AML-193 (cell line): ENCODE measurements around the gene MCRIP1.

ENCODE experiments used
- DNase-seq, 2 experiments: peaks; one replicate each; lab custom pipeline; 2025; lab: John Stamatoyannopoulos, UW

MCRIP1 gene

GRCh38 chr17:81833160-81833920 lies at the start of gene MCRIP1:
TSS of gene MCRIP1 (minus strand) at chr17:81833291. CDS start at chr17:81824506, 8,785 bp downstream.
- peak; percentile 90 to 94 for DNase-seq

- DNase-seq, result no peak
Observed at GRCh38 chr17:81879121-81879520, 46.0 kb upstream of the MCRIP1 start.

GRCh38 chr17:81878294-81878693 lies 45.2 kb upstream of the MCRIP1 start:
- DNase-seq, result no peak

- no peak for DNase-seq
Observed at GRCh38 chr17:81877569-81877968, 44.5 kb upstream of the MCRIP1 start.

GRCh38 chr17:81871387-81872230 lies 38.5 kb upstream of the MCRIP1 start:
- DNase-seq, result peak; percentile 82 to 87

- DNase-seq, result no peak
Observed at GRCh38 chr17:81870981-81871386, 37.9 kb upstream of the MCRIP1 start, which contains the start of gene ARHGDIA. TSS of gene ARHGDIA (minus strand) at chr17:81871337. CDS start at chr17:81869930, 1,407 bp downstream.

GRCh38 chr17:81870131-81870980 lies 37.3 kb upstream of the MCRIP1 start:
- DNase-seq, result no peak

- no peak for DNase-seq
Observed at GRCh38 chr17:81869221-81870130, 36.4 kb upstream of the MCRIP1 start.

- DNase-seq, result no peak
Observed at GRCh38 chr17:81868674-81869220, 35.7 kb upstream of the MCRIP1 start.

GRCh38 chr17:81867991-81868673 lies 35.0 kb upstream of the MCRIP1 start:
- DNase-seq, result no peak

GRCh38 chr17:81867170-81867990 lies 34.3 kb upstream of the MCRIP1 start:
- DNase-seq, result no peak

GRCh38 chr17:81866440-81867169 lies 33.5 kb upstream of the MCRIP1 start:
- DNase-seq, result no peak

- DNase-seq, result no peak
Observed at GRCh38 chr17:81865733-81866439, 32.8 kb upstream of the MCRIP1 start.

GRCh38 chr17:81865358-81865732 lies 32.3 kb upstream of the MCRIP1 start:
- no peak for DNase-seq

GRCh38 chr17:81863833-81864768 lies 31.0 kb upstream of the MCRIP1 start:
- no peak for DNase-seq

- peak; percentile 32 to 55 for DNase-seq
Observed at GRCh38 chr17:81863123-81863675, 30.1 kb upstream of the MCRIP1 start.
